OCI-LY1 (cell line): ENCODE measurements around the gene MGA.

Experiments
- H2AFZ ChIP-seq: fragments of 200-600 bp; sonication (generic), shearing (Covaris generic); 2 replicates; pipeline ENCODE4 v1.6.0; 2014; ENCODE audit warnings: antibody characterized with exemption, mild to moderate bottlenecking, low read length
- H3F3A ChIP-seq: fragments of 200-600 bp; sonication (generic), shearing (Covaris generic); 2 replicates; pipeline ENCODE4 v1.6.0; 2014; ENCODE audit warnings: mild to moderate bottlenecking, antibody characterized with exemption, low read length, moderate library complexity; ENCODE audit not compliant: insufficient read depth
- H3K27ac ChIP-seq: fragments of 200-600 bp; sonication (generic); 2 replicates; pipeline ENCODE4 v1.5.1; 2014; ENCODE audit warnings: low read length, mixed run types, mild to moderate bottlenecking, low read depth; ENCODE audit not compliant: poor library complexity, severe bottlenecking
- H3K27me3 ChIP-seq: fragments of 200-600 bp; sonication (generic); 2 replicates; pipeline ENCODE4 v1.6.0; 2014; ENCODE audit warnings: antibody characterized with exemption, mild to moderate bottlenecking, low read length, moderate library complexity; ENCODE audit not compliant: insufficient read depth
- H3K36me3 ChIP-seq: fragments of 200-600 bp; sonication (generic); 2 replicates; pipeline ENCODE4 v1.6.1; 2014; ENCODE audit warnings: mild to moderate bottlenecking, antibody characterized with exemption, low read length, moderate library complexity, mixed read lengths; ENCODE audit not compliant: insufficient read depth
- H3K4me1 ChIP-seq: fragments of 200-600 bp; sonication (generic); 2 replicates; pipeline ENCODE4 v1.5.1; 2014; ENCODE audit warnings: mild to moderate bottlenecking, low read length, moderate library complexity; ENCODE audit not compliant: insufficient read depth, severe bottlenecking
- H3K4me2 ChIP-seq: fragments of 200-600 bp; sonication (generic), shearing (Covaris generic); 2 replicates; pipeline ENCODE4 v1.6.1; 2014; ENCODE audit warnings: low read length
- H3K4me3 ChIP-seq: fragments of 200-600 bp; sonication (generic); 2 replicates; pipeline ENCODE4 v1.5.1; 2014; ENCODE audit warnings: low read length, low read depth, mild to moderate bottlenecking, mixed read lengths; ENCODE audit not compliant: poor library complexity, severe bottlenecking
- H3K79me2 ChIP-seq: fragments of 200-600 bp; shearing (Covaris generic); 2 replicates; pipeline ENCODE4 v1.6.1; 2016; ENCODE audit warnings: mixed run types, low read length, mixed read lengths; ENCODE audit not compliant: insufficient read depth
- H3K9ac ChIP-seq: fragments of 200-600 bp; sonication (generic), shearing (Covaris generic); 2 replicates; pipeline ENCODE4 v1.6.1; 2014; ENCODE audit warnings: mild to moderate bottlenecking, low read length, mixed read lengths
- H3K9me2 ChIP-seq: fragments of 200-600 bp; sonication (generic), shearing (Covaris generic); 2 replicates; pipeline ENCODE4 v1.6.1; 2014; ENCODE audit warnings: low read depth, mild to moderate bottlenecking, low read length, mixed read lengths
- H3K9me3 ChIP-seq: fragments of 200-600 bp; shearing (Covaris generic); 2 replicates; pipeline ENCODE4 v1.6.1; 2014; ENCODE audit warnings: low read length, mixed read lengths
- H4K20me1 ChIP-seq: fragments of 200-600 bp; sonication (generic), shearing (Covaris generic); 2 replicates; pipeline ENCODE4 v1.6.0; 2016; ENCODE audit warnings: mild to moderate bottlenecking, low read length; ENCODE audit not compliant: insufficient read depth
- CTCF ChIP-seq: fragments of 200-600 bp; sonication (generic), shearing (Covaris generic); IDR thresholded peaks from 2 replicates; pipeline ENCODE4 v1.5.1; 2017; ENCODE audit warnings: mild to moderate bottlenecking, antibody characterized with exemption, low read length, moderate library complexity, mixed read lengths
- EZH2 ChIP-seq: fragments of 200-600 bp; sonication (generic), shearing (Covaris generic); IDR thresholded peaks from 2 replicates; pipeline ENCODE4 v1.8.0; 2017; ENCODE audit warnings: borderline replicate concordance, mixed run types, mild to moderate bottlenecking, antibody characterized with exemption, low read length, moderate library complexity, mixed read lengths

The MGA gene

GRCh38 chr15:41799488-41799805, 139.2 kb downstream of the MGA start:
- no peak overlapping the region for H3K4me2 ChIP-seq
- TF ChIP-seq EZH2 (no peak), CTCF (no peak)
- peaks cover 15% of the 10 kb centered on the region for H3K36me3 ChIP-seq
- H3K4me1 ChIP-seq: peaks cover 32% of the 10 kb centered on the region
- peaks cover 5% of the 10 kb centered on the region; the same call in 1 of the 2 replicates for H3K9me3 ChIP-seq
- no peak overlapping the region for H2AFZ ChIP-seq
- no peaks in the 10 kb centered on the region for H3K27me3 ChIP-seq
- no peak overlapping the region for H3K4me3 ChIP-seq
- no peaks in the 10 kb centered on the region for H3K79me2 ChIP-seq
- no peak overlapping the region for H3K27ac ChIP-seq
- no peaks in the 10 kb centered on the region for H3F3A ChIP-seq
- no peak overlapping the region for H3K9ac ChIP-seq
- H3K9me2 ChIP-seq: no peaks in the 10 kb centered on the region
- no peaks in the 10 kb centered on the region for H4K20me1 ChIP-seq

GRCh38 chr15:41801185-41801584, 141.0 kb downstream of the MGA start:
- H3F3A ChIP-seq: no peaks in the 10 kb centered on the region
- no peak overlapping the region for H3K4me2 ChIP-seq
- no peak overlapping the region for H2AFZ ChIP-seq
- H3K9me2 ChIP-seq: no peaks in the 10 kb centered on the region
- H3K4me3 ChIP-seq: no peak overlapping the region
- peaks cover 17% of the 10 kb centered on the region for H3K4me1 ChIP-seq
- H3K9me3 ChIP-seq: peaks cover 5% of the 10 kb centered on the region; the same call in 1 of the 2 replicates
- TF ChIP-seq EZH2: no peak
- no peak for TF ChIP-seq CTCF
- no peaks in the 10 kb centered on the region for H3K27me3 ChIP-seq
- H3K9ac ChIP-seq: no peak overlapping the region
- no peaks in the 10 kb centered on the region for H4K20me1 ChIP-seq
- no peak overlapping the region for H3K27ac ChIP-seq
- no peaks in the 10 kb centered on the region for H3K79me2 ChIP-seq
- H3K36me3 ChIP-seq: peaks cover 15% of the 10 kb centered on the region

- H3K9me2 ChIP-seq: no peaks in the 10 kb centered on the region
- no peak overlapping the region for H2AFZ ChIP-seq
- H3K4me3 ChIP-seq: no peak overlapping the region
- peaks cover 15% of the 10 kb centered on the region for H3K36me3 ChIP-seq
- no peak overlapping the region for H3K9ac ChIP-seq
- no peak overlapping the region for H3K4me2 ChIP-seq
- no peak overlapping the region for H3K27ac ChIP-seq
- no peak for TF ChIP-seq CTCF
- TF ChIP-seq EZH2: no peak
- no peaks in the 10 kb centered on the region for H3K27me3 ChIP-seq
- no peaks in the 10 kb centered on the region for H4K20me1 ChIP-seq
- H3K9me3 ChIP-seq: peaks cover 5% of the 10 kb centered on the region; the same call in 1 of the 2 replicates
- H3K4me1 ChIP-seq: peaks cover 10% of the 10 kb centered on the region
- H3F3A ChIP-seq: no peaks in the 10 kb centered on the region
- H3K79me2 ChIP-seq: no peaks in the 10 kb centered on the region
Observed at GRCh38 chr15:41801850-41802455, 141.7 kb downstream of the MGA start.
